Ishikawa (cell line): ENCODE data around the gene CNGA3.

Experiments
- CREB1 ChIP-seq: IDR thresholded peaks from 2 replicates; pipeline ENCODE4 v1.6.1; 2012; ENCODE audit warnings: low read depth
- EP300 ChIP-seq: IDR thresholded peaks from 2 replicates; pipeline ENCODE4 v1.6.1; 2012; ENCODE audit warnings: borderline replicate concordance
- RAD21 ChIP-seq: IDR thresholded peaks from 2 replicates; pipeline ENCODE4 v1.6.1; 2012; ENCODE audit warnings: low read depth
- TAF1 ChIP-seq: IDR thresholded peaks from 2 replicates; pipeline ENCODE4 v1.6.1; 2012; ENCODE audit warnings: low read depth, mild to moderate bottlenecking
- TCF12 ChIP-seq: IDR thresholded peaks from 2 replicates; pipeline ENCODE4 v1.6.1; 2012; ENCODE audit warnings: low read depth
- ZBTB7A ChIP-seq: IDR thresholded peaks from 2 replicates; pipeline ENCODE4 v1.6.1; 2012; ENCODE audit warnings: low read depth
- TF ChIP-seq, protein P1 (sequence below): IDR thresholded peaks from 2 replicates; pipeline ENCODE4 v1.6.1; 2012

GRCh38 chr2:98332989-98333388 is 13.3 kb upstream of the CNGA3 start:
- no peak for TF ChIP-seq EP300
- no peak for TF ChIP-seq TAF1
- TF ChIP-seq TCF12, result no peak
- TF ChIP-seq RAD21, result no peak
- TF ChIP-seq CREB1, result no peak
- TF ChIP-seq, protein P1, sequence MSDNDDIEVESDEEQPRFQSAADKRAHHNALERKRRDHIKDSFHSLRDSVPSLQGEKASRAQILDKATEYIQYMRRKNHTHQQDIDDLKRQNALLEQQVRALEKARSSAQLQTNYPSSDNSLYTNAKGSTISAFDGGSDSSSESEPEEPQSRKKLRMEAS, result no peak
- no peak for TF ChIP-seq ZBTB7A
